Coronary artery (tissue), 2 donors: ENCODE measurements around the gene DAZAP2.
"Not testable (repeated sequence)": the region's sequence is repeated elsewhere in the genome, so short reads cannot be mapped to it uniquely, and the experiment has no call there.

ENCODE experiments used
- DNase-seq: peaks from one replicate; pipeline ENCODE4 v3.0.0-alpha.2; 2017; ENCODE audit warnings: low spot score
- H3K27ac ChIP-seq, 2 donors: fragments of 200-600 bp; sonication (generic); one replicate each; pipeline ENCODE4 v1.5.1; 2016 to 2019
- H3K4me3 ChIP-seq: fragments of 200-600 bp; sonication (generic); 2 replicates; pipeline ENCODE4 v1.5.1; 2016; ENCODE audit warnings: mild to moderate bottlenecking, moderate library complexity
- CTCF ChIP-seq: fragments of 200-600 bp; sonication (generic); IDR thresholded peaks from one replicate; pipeline ENCODE4 v1.5.1; 2019; ENCODE audit warnings: antibody characterized with exemption

DAZAP2 gene

GRCh38 chr12:51269174-51270066 is 30.8 kb downstream of the DAZAP2 start:
- peak overlapping the region; percentile 83 for H3K4me3 ChIP-seq
- peak overlapping the region; percentile 53 to 59 for H3K27ac ChIP-seq
- TF ChIP-seq CTCF = no peak
- DNase-seq = no peak

GRCh38 chr12:51270067-51270950 is 31.7 kb downstream of the DAZAP2 start, which contains the start of gene SMAGP:
Gene SMAGP (minus strand): TSS chr12:51270415. CDS start chr12:51269278, 1,137 bp downstream.
- no peak for DNase-seq

GRCh38 chr12:51270951-51271518 is 32.4 kb downstream of the DAZAP2 start:
- Histone ChIP-seq H3K4me3 (peak overlapping the region; percentile 83), H3K27ac (peak overlapping the region in 1 of 2 donors; percentile 59)
- no peak for DNase-seq
- TF ChIP-seq CTCF = no peak

More at GRCh38 chr12:51270067-51270950, 31.7 kb downstream of the DAZAP2 start, which contains the start of gene SMAGP:
- Histone ChIP-seq H3K27ac (peak within 1 kb of the TSS; percentile 53 to 59), H3K4me3 (peak within 1 kb of the TSS; percentile 83)
- TF ChIP-seq CTCF = no peak

GRCh38 chr12:51272810-51273209 is 34.2 kb downstream of the DAZAP2 start:
- not testable (repeated sequence) for H3K27ac ChIP-seq, H3K4me3 ChIP-seq, DNase-seq

- no peak overlapping the region for H3K27ac ChIP-seq
- H3K4me3 ChIP-seq = no peak overlapping the region
- DNase-seq = no peak
- TF ChIP-seq CTCF = no peak
Observed at GRCh38 chr12:51275088-51275487, 36.5 kb downstream of the DAZAP2 start.

- no peak overlapping the region for H3K27ac ChIP-seq
- no peak for DNase-seq
- no peak overlapping the region for H3K4me3 ChIP-seq
- TF ChIP-seq CTCF = no peak
Observed at GRCh38 chr12:51281202-51281924, 42.7 kb downstream of the DAZAP2 start.
